Measurements from ENCODE around the gene LRRC23. TPM values are rescaled to one million over a fixed set of nuclear protein-coding genes. Genes with fewer than 3 reads are reported as not detected.

LRRC23 gene
- total RNA-seq, 1 experiment from 2014 or later: 5.1 TPM

- Histone ChIP-seq H3K36me3 (ENCODE audit: low read depth, low read length) (no peaks in the 10 kb centered on the region), H3K4me2 (ENCODE audit: low read length) (no peak overlapping the region), H3K27me3 (ENCODE audit: low read length) (no peaks in the 10 kb centered on the region), H3K9me3 (ENCODE audit: low read length) (no peaks in the 10 kb centered on the region), H3F3A (ENCODE audit: low read length, unreplicated experiment) (no peaks in the 10 kb centered on the region), H3K4me1 (ENCODE audit: insufficient read depth, low read length) (peaks cover 11% of the 10 kb centered on the region), H3K9ac (ENCODE audit: low read length) (no peak overlapping the region), H4K20me1 (ENCODE audit: low read length) (no peaks in the 10 kb centered on the region), H3K79me2 (ENCODE audit: low read length) (no peaks in the 10 kb centered on the region), H3K4me3 (ENCODE audit: low read length) (no peak overlapping the region), H2AFZ (ENCODE audit: low read length) (no peak overlapping the region), H3K9me2 (replicated peaks; ENCODE audit: low read length) (no peaks in the 10 kb centered on the region), H3K27ac (ENCODE audit: low read length) (no peak overlapping the region)
- DNase-seq: no peak
- ATAC-seq: no peak
- TF ChIP-seq EZH2 (IDR thresholded peaks at IDR 0.05; ENCODE audit: low read length, unreplicated experiment) (no peak), EZH2phosphoT487 (IDR thresholded peaks at IDR 0.05; ENCODE audit: borderline replicate concordance, low read length) (no peak), CTCF (conservative IDR thresholded peaks at IDR 0.05; ENCODE audit: low read depth, low read length) (no peak)
- BruUV-seq (replicated peaks): no TSS peak
- ChIA-PET CTCF (no interaction called here), POLR2A (ENCODE audit: unreplicated experiment) (no interaction called here)
- intact Hi-C loops (cut with micrococcal nuclease): no loop called here
These were observed 52.6 kb downstream of the LRRC23 start for GRCh38 chr12:6957151-6957701.

GRCh38 chr12:6957741-6958608 is 53.4 kb downstream of the LRRC23 start:
- no peak for DNase-seq
- Histone ChIP-seq H3K9me3 (ENCODE audit: low read length) (no peaks in the 10 kb centered on the region), H3K79me2 (ENCODE audit: low read length) (no peaks in the 10 kb centered on the region), H3K4me1 (ENCODE audit: insufficient read depth, low read length) (peaks cover 14% of the 10 kb centered on the region), H3K27ac (ENCODE audit: low read length) (no peak overlapping the region), H3K9ac (ENCODE audit: low read length) (no peak overlapping the region), H3K27me3 (ENCODE audit: low read length) (no peaks in the 10 kb centered on the region), H3K36me3 (ENCODE audit: low read depth, low read length) (no peaks in the 10 kb centered on the region), H3K4me3 (ENCODE audit: low read length) (no peak overlapping the region), H3F3A (ENCODE audit: low read length, unreplicated experiment) (no peaks in the 10 kb centered on the region), H4K20me1 (ENCODE audit: low read length) (no peaks in the 10 kb centered on the region), H3K9me2 (replicated peaks; ENCODE audit: low read length) (no peaks in the 10 kb centered on the region), H3K4me2 (ENCODE audit: low read length) (no peak overlapping the region), H2AFZ (ENCODE audit: low read length) (no peak overlapping the region)
- intact Hi-C loops (cut with micrococcal nuclease): no loop called here
- ChIA-PET CTCF (no interaction called here), POLR2A (ENCODE audit: unreplicated experiment) (no interaction called here)
- no TSS peak for BruUV-seq (replicated peaks)
- TF ChIP-seq EZH2 (IDR thresholded peaks at IDR 0.05; ENCODE audit: low read length, unreplicated experiment) (no peak), EZH2phosphoT487 (IDR thresholded peaks at IDR 0.05; ENCODE audit: borderline replicate concordance, low read length) (no peak), CTCF (conservative IDR thresholded peaks at IDR 0.05; ENCODE audit: low read depth, low read length) (no peak)
- ATAC-seq: no peak

GRCh38 chr12:6958609-6959057 is 54.0 kb downstream of the LRRC23 start:
- H3F3A ChIP-seq (ENCODE audit: low read length, unreplicated experiment): no peaks in the 10 kb centered on the region
- H3K9me3 ChIP-seq (ENCODE audit: low read length): no peaks in the 10 kb centered on the region
- H3K9ac ChIP-seq (ENCODE audit: low read length): no peak overlapping the region
- H3K27me3 ChIP-seq (ENCODE audit: low read length): no peaks in the 10 kb centered on the region
- H2AFZ ChIP-seq (ENCODE audit: low read length): no peak overlapping the region
- H3K9me2 ChIP-seq (replicated peaks; ENCODE audit: low read length): no peaks in the 10 kb centered on the region
- H3K4me3 ChIP-seq (ENCODE audit: low read length): no peak overlapping the region
- POLR2A ChIA-PET (ENCODE audit: unreplicated experiment): no interaction called here
- intact Hi-C loops (cut with micrococcal nuclease): no loop called here
- no peak overlapping the region for H3K4me2 ChIP-seq (ENCODE audit: low read length)
- no peak for ATAC-seq
- no peaks in the 10 kb centered on the region for H3K36me3 ChIP-seq (ENCODE audit: low read depth, low read length)
- TF ChIP-seq EZH2phosphoT487 (IDR thresholded peaks at IDR 0.05; ENCODE audit: borderline replicate concordance, low read length) (no peak), EZH2 (IDR thresholded peaks at IDR 0.05; ENCODE audit: low read length, unreplicated experiment) (no peak), CTCF (conservative IDR thresholded peaks at IDR 0.05; ENCODE audit: low read depth, low read length) (no peak)
- no TSS peak for BruUV-seq (replicated peaks)
- no peak for DNase-seq
- peaks cover 14% of the 10 kb centered on the region for H3K4me1 ChIP-seq (ENCODE audit: insufficient read depth, low read length)
- H4K20me1 ChIP-seq (ENCODE audit: low read length): no peaks in the 10 kb centered on the region
- CTCF ChIA-PET: no interaction called here
- H3K27ac ChIP-seq (ENCODE audit: low read length): no peak overlapping the region
- no peaks in the 10 kb centered on the region for H3K79me2 ChIP-seq (ENCODE audit: low read length)

Measured in PC-3 (cell line).